RWPE2 (cell line): ENCODE data around the gene APOA4.

Source experiments
- ATAC-seq: fragments of 200-7000 bp; cut with Tn5 transposase; 3 replicates; pipeline ENCODE4 v1.9.1; 2021; ENCODE audit warnings: low read depth
- DNase-seq: peaks from one replicate; pipeline ENCODE4 v3.0.0-alpha.2; 2020; ENCODE audit warnings: low spot score
- H3K27ac ChIP-seq: fragments of 450-650 bp; 2 replicates; pipeline ENCODE4 v1.5.1; 2017; ENCODE audit warnings: mild to moderate bottlenecking; ENCODE audit not compliant: poor library complexity, severe bottlenecking
- H3K27me3 ChIP-seq: fragments of 250-450 bp; sonication (Bioruptor Pico); 2 replicates; pipeline ENCODE4 v1.5.1; 2021; ENCODE audit warnings: mild to moderate bottlenecking, moderate library complexity; ENCODE audit not compliant: insufficient read depth, poor library complexity, severe bottlenecking
- H3K36me3 ChIP-seq: fragments of 250-450 bp; sonication (Bioruptor Pico); 2 replicates; pipeline ENCODE4 v1.5.1; 2020; ENCODE audit warnings: low read depth, mild to moderate bottlenecking, moderate library complexity
- H3K4me1 ChIP-seq: fragments of 250-450 bp; sonication (Bioruptor Pico); 2 replicates; pipeline ENCODE4 v1.5.1; 2021; ENCODE audit warnings: mild to moderate bottlenecking, moderate library complexity; ENCODE audit not compliant: insufficient read depth, poor library complexity, severe bottlenecking
- H3K4me3 ChIP-seq: fragments of 250-450 bp; sonication (Bioruptor Pico); 2 replicates; pipeline ENCODE4 v1.5.1; 2021; ENCODE audit warnings: mild to moderate bottlenecking, moderate library complexity; ENCODE audit not compliant: severe bottlenecking
- H3K9me3 ChIP-seq: fragments of 250-450 bp; sonication (Bioruptor Pico); 2 replicates; pipeline ENCODE4 v1.5.1; 2021; ENCODE audit warnings: mild to moderate bottlenecking, moderate library complexity; ENCODE audit not compliant: severe bottlenecking
- CTCF ChIP-seq: fragments of 450-650 bp; IDR thresholded peaks from one replicate; pipeline ENCODE4 v1.5.1; 2017; ENCODE audit warnings: mild to moderate bottlenecking, moderate library complexity; ENCODE audit not compliant: poor library complexity, severe bottlenecking

APOA4 gene

GRCh38 chr11:116851626-116852025, 28.5 kb upstream of the APOA4 start:
- TF ChIP-seq CTCF, result no peak
- no peaks in the 10 kb centered on the region for H3K27me3 ChIP-seq
- peaks cover 23% of the 10 kb centered on the region for H3K4me1 ChIP-seq
- H3K36me3 ChIP-seq, result peaks cover 22% of the 10 kb centered on the region
- peak overlapping the region; percentile 76 for H3K27ac ChIP-seq
- no peaks in the 10 kb centered on the region for H3K9me3 ChIP-seq
- H3K4me3 ChIP-seq, result no peak overlapping the region
- no peak for ATAC-seq
- DNase-seq, result no peak

- H3K36me3 ChIP-seq, result peaks cover 30% of the 10 kb centered on the region
- H3K4me1 ChIP-seq, result peaks cover 23% of the 10 kb centered on the region
- H3K27me3 ChIP-seq, result no peaks in the 10 kb centered on the region
- H3K9me3 ChIP-seq, result no peaks in the 10 kb centered on the region
- ATAC-seq (no peak), DNase-seq (no peak)
- no peak overlapping the region for H3K4me3 ChIP-seq
- no peak for TF ChIP-seq CTCF
- no peak overlapping the region for H3K27ac ChIP-seq
These were observed 26.4 kb upstream of the APOA4 start for GRCh38 chr11:116849486-116849885.

GRCh38 chr11:116849060-116849459, 26.0 kb upstream of the APOA4 start:
- no peak for TF ChIP-seq CTCF
- Histone ChIP-seq H3K36me3 (peaks cover 30% of the 10 kb centered on the region), H3K4me3 (no peak overlapping the region), H3K9me3 (no peaks in the 10 kb centered on the region), H3K27me3 (no peaks in the 10 kb centered on the region), H3K27ac (no peak overlapping the region), H3K4me1 (peaks cover 19% of the 10 kb centered on the region)
- ATAC-seq (no peak), DNase-seq (no peak)

- Histone ChIP-seq H3K4me3 (no peak overlapping the region), H3K36me3 (peaks cover 30% of the 10 kb centered on the region), H3K4me1 (peaks cover 5% of the 10 kb centered on the region), H3K27me3 (no peaks in the 10 kb centered on the region), H3K27ac (no peak overlapping the region), H3K9me3 (no peaks in the 10 kb centered on the region)
- ATAC-seq, result no peak
- no peak for TF ChIP-seq CTCF
- DNase-seq, result no peak
These were observed 24.5 kb upstream of the APOA4 start for GRCh38 chr11:116847612-116848011.

- Histone ChIP-seq H3K4me3 (no peak overlapping the region), H3K4me1 (no peaks in the 10 kb centered on the region), H3K36me3 (peaks cover 30% of the 10 kb centered on the region), H3K9me3 (no peaks in the 10 kb centered on the region), H3K27me3 (no peaks in the 10 kb centered on the region), H3K27ac (no peak overlapping the region)
- no peak for TF ChIP-seq CTCF
- ATAC-seq, result no peak
- DNase-seq, result no peak
These were observed 21.6 kb upstream of the APOA4 start for GRCh38 chr11:116844722-116845121.
